Activated CD8-positive, alpha-beta memory T cell treated with anti-CD3 and anti-CD28 coated beads, Interleukin-2, amount 50 U/mL, for 4 hours (primary cell): ENCODE measurements around the gene IGSF9B.

Source experiments
- DNase-seq: peaks from one replicate; pipeline ENCODE4 v3.0.0-alpha.2; 2020

Gene IGSF9B

GRCh38 chr11:133984828-133985227 is 28.1 kb upstream of the IGSF9B start:
- DNase-seq: no peak

GRCh38 chr11:133983660-133984316 is 27.0 kb upstream of the IGSF9B start:
- DNase-seq: no peak

- no peak for DNase-seq
Measured at GRCh38 chr11:133982876-133983275, 26.1 kb upstream of the IGSF9B start.

- no peak for DNase-seq
Measured at GRCh38 chr11:133982151-133982550, 25.4 kb upstream of the IGSF9B start.

- no peak for DNase-seq
Measured at GRCh38 chr11:133981156-133981555, 24.4 kb upstream of the IGSF9B start.

- no peak for DNase-seq
Measured at GRCh38 chr11:133980665-133981064, 23.9 kb upstream of the IGSF9B start.

GRCh38 chr11:133978794-133979193 is 22.0 kb upstream of the IGSF9B start:
- DNase-seq: no peak

GRCh38 chr11:133977067-133977677 is 20.4 kb upstream of the IGSF9B start:
- no peak for DNase-seq

- no peak for DNase-seq
Measured at GRCh38 chr11:133975488-133975849, 18.7 kb upstream of the IGSF9B start.

GRCh38 chr11:133974836-133975487 is 18.2 kb upstream of the IGSF9B start:
- DNase-seq: no peak

- DNase-seq: no peak
Measured at GRCh38 chr11:133971881-133972280, 15.1 kb upstream of the IGSF9B start.

- no peak for DNase-seq
Measured at GRCh38 chr11:133969112-133969511, 12.3 kb upstream of the IGSF9B start.

GRCh38 chr11:133968300-133968699 is 11.5 kb upstream of the IGSF9B start:
- no peak for DNase-seq

GRCh38 chr11:133967599-133968238 is 11.0 kb upstream of the IGSF9B start:
- no peak for DNase-seq

GRCh38 chr11:133966921-133967598 is 10.3 kb upstream of the IGSF9B start:
- DNase-seq: peak; percentile 77

GRCh38 chr11:133966172-133966651 is 9.4 kb upstream of the IGSF9B start:
- no peak for DNase-seq

GRCh38 chr11:133965031-133965601 is 8.3 kb upstream of the IGSF9B start:
- no peak for DNase-seq

GRCh38 chr11:133964356-133964755 is 7.6 kb upstream of the IGSF9B start:
- DNase-seq: no peak

- no peak for DNase-seq
Measured at GRCh38 chr11:133961890-133962289, 5.1 kb upstream of the IGSF9B start.

- DNase-seq: no peak
Measured at GRCh38 chr11:133957900-133958299, 1.1 kb upstream of the IGSF9B start.

GRCh38 chr11:133955945-133956421 is 785 bp downstream of the IGSF9B start:
- no peak for DNase-seq

GRCh38 chr11:133955081-133955891 is 1.5 kb downstream of the IGSF9B start:
- peak; percentile 54 for DNase-seq
